K562 (cell line): Measurements from ENCODE around the gene CC2D1A. TPM values are rescaled to one million over a fixed set of nuclear protein-coding genes. Genes with fewer than 3 reads are reported as not detected.

Experiments used
- ATAC-seq: fragments of 200-7000 bp; cut with Tn5 transposase; 3 replicates; pipeline ENCODE4 v1.9.1; 2020; ENCODE audit warnings: moderate library complexity
- BruUV-seq: library from RNA; stranded (reverse); fragments of 400-500 nt; replicated peaks from 2 replicates; lab custom pipeline; 2021; lab: Mats Ljungman, UMichigan
- CTCF ChIA-PET: fragments of 300-600 bp; formaldehyde crosslinking; extraction: SDS; loops from one replicate; lab custom pipeline; 2021; ENCODE audit warnings: low intra/inter-chr PET ratio; lab: Yijun Ruan, JAX
- POLR2A ChIA-PET: fragments of 300-600, 350-650 bp; sonication (Branson Sonifier 250); formaldehyde crosslinking; extraction: SDS; loops from one replicate; lab custom pipeline; 2021; ENCODE audit warnings: antibody characterized with exemption, inconsistent platforms; lab: Yijun Ruan, JAX
- DNase-seq, 4 experiments: peaks; one replicate each; pipeline versions ENCODE4 v3.0.0 to v3.0.0-alpha.2; 2011 to 2018; ENCODE audit warnings: low spot score in 3 of 4, mixed read lengths in 3 of 4; ENCODE audit errors: extremely low read depth in 1 of 4
- FAIRE-seq: peaks from 2 replicates; lab custom pipeline; 2011; peaks lifted over from hg19 to GRCh38; lab: Jason Lieb, UNC
- H2AFZ ChIP-seq: 2 replicates; pipeline ENCODE4 v1.6.0; 2011; ENCODE audit warnings: low read depth, low read length, control low read depth, inconsistent platforms
- H3K27ac ChIP-seq: fragments of 200-600 bp; 3 replicates; pipeline ENCODE4 v1.8.0; 2011; ENCODE audit warnings: low read depth, mild to moderate bottlenecking, control low read depth, inconsistent platforms, low read length, moderate library complexity, mixed read lengths; ENCODE audit errors: extremely low read depth
- H3K27me3 ChIP-seq, 2 experiments: fragments of 300-600 bp in 1 of 2; 2 replicates in 1 of 2; 3 replicates in 1 of 2; pipeline versions ENCODE4 v1.6.0 to v1.8.0; 2011; ENCODE audit warnings: inconsistent platforms in 2 of 2, low read length in 2 of 2, mild to moderate bottlenecking in 1 of 2, mixed read lengths in 1 of 2, moderate library complexity in 1 of 2; ENCODE audit not compliant: control insufficient read depth in 2 of 2, insufficient read depth in 2 of 2
- H3K36me3 ChIP-seq: fragments of 300-600 bp; 3 replicates; pipeline ENCODE4 v1.8.0; 2011; ENCODE audit warnings: mild to moderate bottlenecking, low read length, inconsistent platforms; ENCODE audit not compliant: control insufficient read depth, insufficient read depth
- H3K4me1 ChIP-seq, 2 experiments: fragments of 200-600 bp in 1 of 2; replicated peaks in 1 of 2; 2 replicates in 1 of 2; 3 replicates in 1 of 2; pipeline versions ENCODE4 v1.5.1 to v1.8.0; 2011; ENCODE audit warnings: inconsistent platforms in 2 of 2, low read length in 2 of 2, mild to moderate bottlenecking in 1 of 2, mixed read lengths in 1 of 2, moderate library complexity in 1 of 2; ENCODE audit not compliant: control insufficient read depth in 2 of 2, insufficient read depth in 2 of 2
- H3K4me2 ChIP-seq: 2 replicates; pipeline ENCODE4 v1.6.1; 2011; ENCODE audit warnings: low read length, control low read depth, inconsistent platforms, mixed read lengths; ENCODE audit not compliant: insufficient read depth
- H3K4me3 ChIP-seq: fragments of 200-600 bp; sonication (generic), shearing (Covaris generic); 2 replicates; pipeline ENCODE4 v1.5.1; 2016; ENCODE audit warnings: control low read depth, inconsistent platforms
- H3K79me2 ChIP-seq: fragments of 200-600 bp; 3 replicates; pipeline ENCODE4 v1.8.0; 2011; ENCODE audit warnings: low read length, inconsistent platforms; ENCODE audit not compliant: control insufficient read depth, insufficient read depth
- H3K9ac ChIP-seq, 2 experiments: 2 replicates each; pipeline versions ENCODE4 v1.6.0 to v1.6.1; 2011; ENCODE audit warnings: low read depth in 2 of 2, low read length in 2 of 2, control low read depth in 1 of 2, inconsistent platforms in 1 of 2, mild to moderate bottlenecking in 1 of 2, mixed read lengths in 1 of 2; ENCODE audit not compliant: insufficient read depth in 1 of 2
- H3K9me1 ChIP-seq: one replicate; pipeline ENCODE4 v1.6.0; 2011; ENCODE audit warnings: inconsistent platforms, mild to moderate bottlenecking, low read length, moderate library complexity; ENCODE audit not compliant: control insufficient read depth, insufficient read depth
- H3K9me3 ChIP-seq: replicated peaks from 2 replicates; pipeline ENCODE4 v1.5.1; 2011; ENCODE audit warnings: low read depth, low read length, inconsistent platforms; ENCODE audit not compliant: control insufficient read depth, insufficient read depth
- H4K20me1 ChIP-seq: replicated peaks from 2 replicates; pipeline ENCODE4 v1.6.1; 2011; ENCODE audit warnings: low read length, inconsistent platforms, mixed read lengths; ENCODE audit not compliant: control insufficient read depth, insufficient read depth
- E2F6 ChIP-seq, 2 experiments: IDR thresholded peaks; 2 replicates each; pipeline ENCODE4 v1.6.1; 2011; ENCODE audit warnings: borderline replicate concordance in 1 of 2, control low read depth in 1 of 2, low read depth in 1 of 2, low read length in 1 of 2, mild to moderate bottlenecking in 1 of 2, mixed read lengths in 1 of 2, moderate library complexity in 1 of 2; ENCODE audit not compliant: insufficient read depth in 1 of 2, insufficient read length in 1 of 2, poor library complexity in 1 of 2, severe bottlenecking in 1 of 2; ENCODE audit errors: extremely low read depth in 1 of 2
- NR4A1 ChIP-seq, 2 experiments: fragments of 250-450 bp in 1 of 2; fragments of 450-650 bp in 1 of 2; sonication (Bioruptor Pico) in 1 of 2; IDR thresholded peaks; 2 replicates each; pipeline versions ENCODE4 v1.4.0 to v1.6.1; 2016 to 2020; ENCODE audit warnings: mild to moderate bottlenecking in 2 of 2, missing compliant biosample characterization in 1 of 2, missing genetic modification characterization in 1 of 2, moderate library complexity in 1 of 2
- PTRF ChIP-seq: fragments of 450-650 bp; IDR thresholded peaks from 2 replicates; pipeline ENCODE4 v1.6.1; 2016; ENCODE audit warnings: mild to moderate bottlenecking, missing genetic modification characterization, missing compliant biosample characterization
- RB1 ChIP-seq: fragments of 450-650 bp; IDR thresholded peaks from 2 replicates; pipeline ENCODE4 v1.6.1; 2017; ENCODE audit warnings: low read depth, mild to moderate bottlenecking
- TCF15 ChIP-seq: fragments of 250-450 bp; sonication (Bioruptor Pico); IDR thresholded peaks from 2 replicates; pipeline ENCODE4 v1.8.0; 2022; ENCODE audit warnings: moderate library complexity, mild to moderate bottlenecking, inconsistent platforms
- ZBTB1 ChIP-seq: sonication (generic); formaldehyde crosslinking; IDR thresholded peaks from 2 replicates; pipeline ENCODE4 v1.8.1; 2023; ENCODE audit warnings: missing genetic modification reagents, low read depth, mild to moderate bottlenecking, borderline replicate concordance
- ZNF639 ChIP-seq, 2 experiments: fragments of 200-800 bp in 1 of 2; sonication (Bioruptor generic) in 1 of 2; sonication (generic) in 1 of 2; formaldehyde crosslinking in 1 of 2; IDR thresholded peaks in 1 of 2; conservative IDR thresholded peaks in 1 of 2; 2 replicates each; pipeline versions ENCODE4 v1.5.0 to v1.6.1; 2016 to 2020; ENCODE audit warnings: missing compliant biosample characterization in 1 of 2, missing genetic modification characterization in 1 of 2, missing genetic modification reagents in 1 of 2
- WGBS: fragments of 100-300 bp; shearing (Covaris generic); methylation state at CpG from one replicate; pipeline ENCODE4 v1.1.6; 2016; ENCODE audit warnings: low coverage, mixed read lengths; ENCODE audit not compliant: insufficient coverage; ENCODE audit errors: missing lambda C conversion rate; 5-methylcytosine and 5-hydroxymethylcytosine counted together
- in situ Hi-C: fragments of 300-500 bp; cut with MboI; formaldehyde crosslinking; loops from 4 replicates; pipeline ENCODE4 v1.15.0; 2018; ENCODE audit warnings: inconsistent platforms, mixed read lengths
- intact Hi-C: fragments of 100-400 bp; cut with micrococcal nuclease; formaldehyde crosslinking; loops from 2 replicates; pipeline ENCODE4 v1.14.2; 2022
- polyA plus RNA-seq, 8 experiments: library from polyadenylated mRNA; depleted of rRNA in 4 of 8; stranded (reverse) in 5 of 8; unstranded in 3 of 8; fragments of >200 nt; fragmentation: Nextera tagmentation in 2 of 8; fragmentation: Illumina TruSeq in 1 of 8; extraction: Ambion mirVana in 2 of 8; extraction: Trizol in 1 of 8; gene quantifications; 2 replicates each; pipeline versions ENCODE4 v1.2.1 to v1.2.3, GENCODE V29; 2011 to 2014; ENCODE audit warnings: inconsistent platforms in 1 of 8, missing spikeins in 1 of 8
- total RNA-seq, 7 experiments: library from RNA; depleted of rRNA in 6 of 7; stranded (reverse); fragments of >200 nt in 6 of 7; fragmentation: Illumina TruSeq in 2 of 7; extraction: Trizol in 2 of 7; gene quantifications; 2 replicates each; pipeline versions ENCODE4 v1.2.1 to v1.2.3, GENCODE V29; 2011 to 2021; ENCODE audit warnings: low replicate concordance in 1 of 7

Gene CC2D1A
- total and polyA plus RNA-seq, 9 of the 15 experiments (the other 6 are each of a cell fraction or from before 2014, with no cell fraction given), result 0.32 to 31.0 (median 12.9) TPM

GRCh38 chr19:13861392-13861713, 44.6 kb upstream of the CC2D1A start:
- TF ChIP-seq NR4A1 (CRISPR knock-in tag; IDR thresholded peaks at IDR 0.05) (no peak), NR4A1 (tag; IDR thresholded peaks at IDR 0.05) (0 out of 2 replicates have a peak, but pooled peaks have one; percentile 18), E2F6 (IDR thresholded peaks at IDR 0.05; ENCODE audit: borderline replicate concordance in 1 of 2, extremely low read depth in 1 of 2, insufficient read depth in 1 of 2, insufficient read length in 1 of 2, low read depth in 1 of 2, low read length in 1 of 2, poor library complexity in 1 of 2, severe bottlenecking in 1 of 2) (peak in 1 of 2 experiments; percentile 15), RB1 (no peak), PTRF (no peak), TCF15 (CRISPR knock-in tag) (no peak), ZBTB1 (CRISPR knock-in tag) (0 out of 2 replicates have a peak, but pooled peaks have one; percentile 32), ZNF639 (CRISPR knock-in tag; conservative IDR thresholded peaks at IDR 0.05 in 1 of 2, IDR thresholded peaks at IDR 0.05 in 1 of 2) (no peak)
- peak; percentile 55 for FAIRE-seq
- Histone ChIP-seq H3K9ac (peak overlapping the region; percentile 70 to 90; a peak in 3 of 4 replicates), H3K4me1 (peaks cover 11 to 26% of the 10 kb centered on the region in 2 experiments), H3K9me3 (no peaks in the 10 kb centered on the region), H3K36me3 (no peaks in the 10 kb centered on the region), H3K4me3 (peak overlapping the region; percentile 33; the same call in 1 of the 2 replicates), H3K4me2 (peak overlapping the region; percentile 73), H3K27ac (peak overlapping the region; percentile 63), H3K9me1 (no peaks in the 10 kb centered on the region), H3K27me3 (peaks cover 8 to 14% of the 10 kb centered on the region in 2 experiments; a peak in 4 of 5 replicates), H2AFZ (peak overlapping the region; percentile 83), H3K79me2 (no peaks in the 10 kb centered on the region), H4K20me1 (peaks cover 2% of the 10 kb centered on the region; the same call in 1 of the 2 replicates)
- intact Hi-C loops (loop anchor here (5.0 kb wide), 1 partner anchor 34 kb away; no protein-coding TSS in a partner anchor), in situ Hi-C loops (loop anchor here (5.0 kb wide), 2 partner anchors 74 to 254 kb away; no protein-coding TSS in a partner anchor)
- WGBS, result 42% methylated on average over 11 of the region's 11 CpGs
- ATAC-seq, result peak; percentile 3; the same call in 2 of the 3 replicates
- BruUV-seq, result no TSS peak
- ChIA-PET CTCF (interaction anchor here (1.9 kb wide), 1 partner anchor 76 kb away, joined by 25 read pairs; no protein-coding TSS in a partner anchor), POLR2A (interaction anchor here (0.7 to 1.1 kb wide), 3 partner anchors 78 to 246 kb away, joined by 3 read pairs; no protein-coding TSS in a partner anchor)
- DNase-seq, result no peak
